ENCODE results near the gene ZNF385B.

The ZNF385B gene

DNA sequence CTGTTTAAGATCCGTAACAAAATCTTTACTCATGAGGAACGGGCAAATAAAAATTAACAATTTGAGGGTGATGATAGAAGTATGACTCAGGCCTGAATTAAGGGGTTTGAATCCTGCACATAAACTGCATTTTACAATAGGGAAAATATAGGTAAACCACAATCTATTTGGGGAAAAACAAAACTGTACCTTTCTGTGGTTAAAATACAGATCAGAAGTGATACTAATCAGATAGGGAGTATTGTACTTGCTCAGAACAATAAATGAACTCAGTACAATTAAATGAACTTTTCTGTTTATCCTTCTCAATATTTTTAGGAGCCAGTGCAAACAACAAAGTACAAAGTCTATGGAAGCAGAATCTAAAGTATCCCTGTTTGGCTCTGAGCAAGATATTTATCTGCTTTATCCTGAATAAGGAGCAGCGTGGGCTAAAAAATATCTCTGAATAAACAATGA, 287.3 kb downstream of the ZNF385B start:
- no peak for DNase-seq

DNA sequence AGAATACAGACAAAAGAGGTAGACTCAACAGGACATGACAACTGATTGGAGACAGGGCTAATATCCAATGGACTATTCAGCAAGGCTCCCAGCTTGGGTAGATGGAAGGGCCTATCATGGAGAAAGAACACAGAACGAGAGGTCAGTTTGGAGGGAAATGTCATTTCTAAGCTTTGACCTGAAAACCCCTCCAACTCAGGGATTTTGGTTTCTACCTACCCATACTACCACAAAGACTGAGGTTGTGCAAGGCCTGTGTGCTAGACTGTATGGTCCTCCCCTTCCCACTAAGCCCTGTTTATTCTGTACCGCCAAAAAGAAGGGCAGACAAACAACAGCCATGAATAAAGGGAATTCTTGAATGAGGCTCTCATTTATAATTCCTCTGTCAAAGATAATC, 288.9 kb downstream of the ZNF385B start:
- no peak for DNase-seq

DNA sequence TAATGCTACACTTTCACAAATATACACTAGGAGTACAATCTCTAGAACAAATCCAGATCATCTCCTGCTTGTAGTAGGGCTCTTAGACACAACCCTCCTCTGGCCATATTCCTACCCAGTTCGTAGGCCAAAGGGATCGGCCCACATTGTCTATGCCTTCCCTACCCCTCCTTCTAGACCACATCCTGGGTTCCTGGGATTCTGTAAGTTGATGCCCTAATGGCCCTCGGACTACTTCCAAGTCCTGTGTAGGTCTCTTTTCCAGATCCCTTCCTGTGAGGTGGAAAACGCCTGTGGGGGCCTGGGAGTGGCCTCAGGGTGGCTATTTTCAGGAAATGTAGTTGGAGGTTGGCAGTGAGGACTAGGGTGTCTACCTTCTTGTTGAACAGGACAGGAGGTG, 289.7 kb downstream of the ZNF385B start:
- no peak for DNase-seq

DNA sequence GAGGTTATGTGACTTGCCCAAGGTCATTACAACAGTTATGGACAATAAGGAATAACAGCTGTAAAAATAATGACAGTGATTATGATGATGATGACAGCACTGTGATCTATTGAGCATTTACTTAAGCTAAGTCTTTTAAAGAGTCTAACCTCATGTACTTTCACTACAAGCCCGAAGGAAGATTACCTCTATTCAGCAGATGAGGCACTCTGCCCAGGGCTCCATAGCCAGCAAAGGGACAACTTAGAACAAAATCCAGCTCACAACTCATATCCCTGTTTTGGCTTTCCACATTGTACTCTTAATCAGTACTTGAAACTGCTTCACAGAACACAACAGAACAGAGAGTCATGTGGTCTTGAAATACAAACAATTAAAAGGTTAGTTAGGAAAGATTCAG, 290.2 kb downstream of the ZNF385B start:
- no peak for DNase-seq

DNA sequence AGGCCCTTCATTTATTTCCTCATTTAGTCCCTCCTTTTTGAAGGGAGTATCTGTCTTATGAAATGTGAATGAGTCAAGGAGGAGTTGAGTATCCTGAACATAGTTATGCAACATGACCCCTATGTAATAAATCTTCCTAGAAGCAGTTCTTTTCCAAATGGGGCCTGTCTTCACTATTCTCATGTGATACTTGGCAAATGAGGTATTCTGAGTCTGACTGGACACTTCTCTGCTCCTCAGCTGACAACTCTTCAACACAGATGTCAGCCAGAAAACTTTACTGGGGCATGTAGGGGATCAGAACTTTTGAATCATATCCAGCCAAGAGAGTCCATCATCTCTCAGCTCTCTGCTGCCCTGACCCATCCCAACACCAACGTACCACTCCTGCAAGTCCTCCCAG, 291.6 kb downstream of the ZNF385B start:
- DNase-seq, result no peak

DNA sequence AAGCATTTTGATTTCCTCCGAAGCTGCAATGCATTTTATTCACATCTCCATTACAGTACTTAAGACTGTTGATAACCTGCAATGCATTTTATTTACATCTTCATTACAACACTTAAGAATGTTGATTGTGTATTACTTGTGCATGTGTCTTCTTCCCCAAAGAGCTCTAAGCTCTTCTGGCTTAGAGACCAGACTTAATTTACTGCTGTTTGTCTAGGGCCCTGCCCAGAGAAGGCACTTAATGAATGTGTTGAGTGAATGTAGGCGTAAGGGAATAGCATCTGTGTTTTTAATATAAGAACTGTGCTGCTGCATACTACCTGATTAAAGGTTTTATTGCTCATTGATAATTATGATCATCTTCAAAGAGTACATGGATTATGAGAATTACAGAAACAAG, 295.6 kb downstream of the ZNF385B start:
- no peak for DNase-seq

DNA sequence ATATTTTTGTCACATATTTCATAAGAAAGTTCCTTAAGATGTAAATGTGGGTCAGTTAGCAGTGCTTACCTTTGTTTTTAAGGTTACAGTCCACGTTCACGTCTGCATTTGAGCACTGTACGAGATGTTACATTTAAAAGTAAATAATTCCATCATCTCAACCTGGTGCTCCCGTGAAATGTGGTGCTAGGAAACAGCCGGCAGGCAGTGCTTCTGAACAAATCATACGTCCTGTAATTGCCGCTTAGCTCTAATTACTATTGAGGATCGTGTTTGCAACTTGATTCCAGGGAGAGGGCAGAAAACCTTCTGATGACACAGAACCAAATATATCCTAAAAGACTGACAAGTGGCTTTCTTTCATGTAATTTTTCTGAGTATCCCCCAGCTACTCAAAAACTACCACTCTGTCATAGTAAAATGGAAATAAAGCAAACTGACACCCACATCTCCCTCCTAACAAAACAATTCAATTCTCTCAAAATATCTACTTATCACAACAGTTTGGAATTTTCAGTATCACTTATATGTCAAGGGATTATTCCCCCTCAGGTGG, 299.0 kb downstream of the ZNF385B start:
- DNase-seq, result no peak

DNA sequence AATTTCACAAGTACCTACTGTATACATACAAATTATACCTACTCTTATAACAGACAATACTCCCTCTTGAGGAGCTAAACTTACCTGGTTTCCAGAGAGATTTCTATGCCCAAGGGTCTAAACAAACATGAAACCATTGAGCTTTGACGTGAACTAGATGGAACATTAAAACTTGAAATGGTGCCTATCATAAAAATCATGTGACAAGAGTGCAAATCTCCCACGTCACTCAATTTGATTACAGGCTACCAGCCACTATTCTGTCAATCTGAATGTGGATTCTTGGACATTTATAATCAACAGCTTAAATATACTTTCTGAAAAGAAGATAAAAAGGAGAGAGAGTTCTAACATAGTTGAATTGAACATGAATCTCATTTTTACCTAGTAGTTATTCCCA, 299.7 kb downstream of the ZNF385B start:
- no peak for DNase-seq

DNA sequence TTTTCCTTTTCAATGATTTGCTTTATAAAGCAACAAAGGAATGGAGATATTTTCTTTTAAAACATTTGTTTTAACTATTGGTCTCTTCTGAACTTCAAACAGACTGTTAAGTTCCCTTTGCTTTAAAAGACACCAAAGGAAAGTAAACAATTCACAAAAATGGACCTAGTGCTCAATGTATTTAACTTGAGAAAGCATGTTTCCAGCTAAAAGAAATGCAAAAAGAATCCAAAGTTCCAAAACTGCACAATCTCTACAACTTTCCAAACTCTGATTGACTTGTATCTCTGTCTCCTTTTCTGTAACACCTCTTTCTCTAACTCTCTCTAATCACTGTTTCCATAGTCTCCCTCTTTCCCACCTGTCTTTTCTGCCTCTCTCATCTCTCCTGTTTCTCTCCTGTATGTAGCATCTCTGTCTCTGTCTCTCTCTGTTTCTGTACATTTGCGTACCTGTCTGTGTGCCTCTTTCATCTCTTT, 301.1 kb downstream of the ZNF385B start:
- DNase-seq, result no peak

DNA sequence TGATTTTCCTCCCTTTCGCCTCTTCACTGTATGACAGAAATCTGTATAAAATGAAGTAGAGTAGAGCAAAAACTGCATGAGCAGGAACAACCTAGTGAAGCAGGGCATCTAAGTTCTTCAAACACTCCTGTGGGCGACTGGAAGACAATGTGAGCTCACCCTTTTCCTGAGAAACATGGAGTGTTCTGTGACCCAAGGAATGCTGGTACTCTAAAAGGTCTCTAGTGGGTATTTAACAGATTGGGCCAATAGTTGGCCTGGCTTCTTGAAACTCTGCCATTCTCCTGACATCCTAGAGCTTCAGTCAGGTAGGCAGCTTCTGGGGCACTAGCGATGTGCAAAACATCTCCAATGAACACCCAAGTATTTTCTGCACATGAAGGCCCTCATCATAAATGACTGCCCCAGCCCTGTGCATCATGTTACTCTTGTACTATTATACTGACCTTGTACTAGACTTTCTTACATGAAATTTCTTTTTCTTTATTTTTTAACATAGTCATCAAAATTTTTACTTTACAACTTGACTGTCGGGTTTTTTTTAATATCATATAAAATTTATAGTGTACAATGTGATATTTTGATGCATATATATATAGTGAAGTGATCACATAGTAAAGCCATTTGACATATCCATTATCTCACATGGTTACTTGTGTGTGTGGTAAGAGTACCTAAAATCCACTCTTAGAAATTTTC, 302.2 kb downstream of the ZNF385B start:
- DNase-seq, result no peak

DNA sequence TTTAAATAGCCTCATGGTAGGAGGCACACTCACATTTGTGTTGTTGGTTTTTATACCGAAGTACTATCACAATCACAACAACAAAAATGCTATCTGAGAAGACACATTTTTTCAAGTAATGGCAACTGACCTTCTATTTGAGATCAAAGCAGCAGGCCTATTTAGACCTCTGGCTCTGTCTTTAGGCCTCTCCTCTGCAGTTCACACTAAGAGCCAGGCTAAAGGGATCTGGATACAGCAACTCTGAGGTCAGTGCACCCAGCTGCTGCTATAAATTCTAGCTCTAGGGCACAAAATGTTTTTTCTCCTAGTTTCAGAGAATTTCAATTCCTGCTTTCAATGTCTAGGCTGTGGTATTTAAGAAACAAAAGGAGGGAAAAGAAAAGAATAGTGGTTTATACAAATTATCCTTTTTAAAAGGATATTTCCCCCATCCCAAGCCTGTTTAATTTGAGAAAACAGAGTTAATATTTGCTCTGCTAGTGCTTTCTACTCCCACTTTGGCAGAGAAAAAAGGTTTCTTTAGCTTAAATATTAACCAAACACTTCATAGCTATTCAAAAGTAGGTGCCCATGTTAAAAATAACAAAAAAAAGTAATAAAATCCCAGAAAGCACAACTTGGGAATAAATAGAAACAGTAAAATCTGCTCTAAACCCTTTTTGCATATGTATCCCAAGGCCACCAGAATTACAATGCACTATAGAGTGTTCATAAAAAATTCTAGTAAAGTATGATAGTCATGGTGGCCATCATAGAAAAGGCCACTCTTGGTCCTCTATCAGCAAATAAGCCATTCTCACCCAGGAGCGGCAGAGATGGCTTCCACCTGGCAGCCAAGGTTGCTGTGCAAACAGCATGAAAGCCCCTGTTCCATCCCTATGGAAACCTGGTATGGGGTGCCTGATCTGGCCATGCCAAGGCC, 303.1 kb downstream of the ZNF385B start:
- no peak for DNase-seq

DNA sequence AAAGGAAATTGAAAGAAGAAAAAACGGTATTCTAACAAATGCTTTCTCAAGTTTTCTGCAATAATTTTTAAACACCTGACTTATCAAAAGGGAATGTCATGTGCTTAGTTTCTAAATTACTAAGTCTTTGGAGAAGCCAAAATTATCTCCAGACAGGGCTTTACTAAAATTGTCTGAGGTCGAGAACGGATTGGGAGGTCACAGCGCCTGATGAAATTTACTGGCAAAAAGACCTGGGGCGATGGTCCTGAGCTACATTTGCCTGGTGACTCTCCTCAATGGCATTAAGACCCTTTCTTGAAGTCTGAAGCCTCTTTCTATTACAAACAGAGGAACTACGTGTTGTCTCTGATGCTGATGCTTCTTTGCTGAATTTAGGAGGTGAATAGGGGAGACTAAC, 305.0 kb downstream of the ZNF385B start:
- DNase-seq, result no peak

DNA sequence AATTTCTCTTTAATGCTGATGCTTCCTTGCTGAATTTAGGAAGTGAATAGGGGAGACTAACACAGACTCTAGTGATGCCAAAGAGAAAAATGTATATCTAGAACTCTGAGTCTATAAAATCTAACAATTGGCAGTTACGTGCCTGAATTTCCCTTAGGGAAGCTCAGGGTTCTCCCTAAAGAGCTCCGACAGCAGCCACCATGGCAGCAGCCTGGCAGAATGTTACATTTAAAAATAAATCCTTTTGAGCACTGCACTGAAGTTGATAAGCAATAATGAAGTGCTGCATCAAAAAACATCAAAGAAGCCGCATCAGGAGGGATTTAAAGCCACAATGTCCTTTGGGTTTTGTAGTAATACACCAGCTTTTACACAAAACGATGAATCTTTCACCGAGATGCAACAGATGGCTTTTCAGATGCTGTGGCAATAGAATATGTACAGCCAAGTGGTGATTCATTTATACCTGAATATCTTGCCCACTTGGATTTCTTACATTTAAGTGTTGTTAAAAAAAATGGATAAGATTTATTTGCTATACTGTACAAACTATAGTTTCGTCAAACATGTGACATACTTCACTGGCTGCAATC, 305.6 kb downstream of the ZNF385B start:
- no peak for DNase-seq

DNA sequence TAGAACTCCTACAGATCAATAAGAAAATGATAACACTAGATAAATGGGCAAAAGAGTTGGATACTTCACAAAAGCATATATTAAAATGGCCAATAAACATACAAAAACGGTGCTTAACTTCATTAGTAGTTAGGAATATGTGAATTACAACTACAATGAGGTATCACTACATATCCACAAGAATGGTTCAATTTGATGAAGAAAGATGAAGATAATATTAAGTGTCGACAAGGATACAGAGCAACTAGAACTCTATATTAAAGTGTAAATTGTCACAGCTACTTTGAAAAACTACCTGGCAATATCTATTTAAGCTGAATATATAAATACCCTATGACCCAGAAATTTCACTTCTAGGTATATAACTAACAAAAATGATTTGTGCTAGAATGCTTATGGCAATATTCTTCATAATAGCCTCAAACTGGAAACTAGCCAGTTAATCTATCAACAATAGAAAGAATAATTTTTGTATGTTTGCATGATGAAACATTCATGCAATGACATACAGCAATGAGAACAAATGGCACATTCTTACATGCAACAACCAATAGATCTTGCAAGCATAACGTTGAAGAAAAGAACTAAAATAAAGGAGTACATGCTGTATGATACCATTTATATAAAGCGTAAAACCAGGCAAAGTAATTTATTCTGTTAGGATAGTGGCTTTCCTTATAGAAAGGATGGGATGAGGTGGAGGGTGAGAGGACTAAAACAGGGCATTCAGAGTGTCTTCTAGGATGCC, 306.6 kb downstream of the ZNF385B start:
- DNase-seq, result no peak

DNA sequence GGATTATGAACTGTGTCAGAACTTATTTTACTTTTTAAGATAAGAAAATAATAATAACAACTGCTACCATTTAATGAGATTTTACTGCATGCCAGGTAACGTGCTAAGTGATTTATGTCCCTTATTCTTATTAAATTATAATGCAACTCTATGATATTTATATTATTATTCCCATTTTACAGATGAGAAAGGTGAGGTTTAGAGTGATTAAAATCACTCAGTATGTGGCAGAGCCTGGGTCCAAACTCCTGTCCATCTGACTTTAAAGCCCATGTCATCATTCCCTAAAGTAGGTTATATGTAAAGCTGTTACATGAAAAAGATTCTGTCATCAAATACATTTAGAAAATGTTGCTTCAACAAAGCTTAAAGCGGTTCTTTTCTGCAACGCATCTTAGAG, 308.0 kb downstream of the ZNF385B start:
- no peak for DNase-seq

DNA sequence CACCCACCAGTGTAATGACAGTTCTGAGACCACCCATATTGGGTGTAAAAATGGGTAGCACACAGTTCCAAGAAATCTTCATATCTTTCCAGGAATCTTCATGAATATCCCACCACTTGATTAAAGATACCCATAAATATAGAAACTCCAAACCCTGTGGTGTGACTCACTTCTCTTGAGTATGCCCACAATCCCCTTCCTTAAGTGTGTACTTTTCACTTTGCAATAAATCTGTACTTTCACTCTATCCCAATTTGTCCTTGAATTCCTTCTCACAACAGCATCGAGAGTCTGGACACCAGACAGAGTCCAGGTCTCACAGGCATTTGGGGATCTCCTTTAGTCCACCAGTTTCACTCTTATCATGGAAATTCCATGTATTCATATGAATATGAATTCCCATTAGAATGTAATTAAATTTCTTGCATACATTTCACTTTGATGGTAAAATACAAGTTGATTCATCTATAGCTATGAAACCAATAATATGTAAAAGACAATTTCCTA, 309.8 kb downstream of the ZNF385B start:
- no peak for DNase-seq

DNA sequence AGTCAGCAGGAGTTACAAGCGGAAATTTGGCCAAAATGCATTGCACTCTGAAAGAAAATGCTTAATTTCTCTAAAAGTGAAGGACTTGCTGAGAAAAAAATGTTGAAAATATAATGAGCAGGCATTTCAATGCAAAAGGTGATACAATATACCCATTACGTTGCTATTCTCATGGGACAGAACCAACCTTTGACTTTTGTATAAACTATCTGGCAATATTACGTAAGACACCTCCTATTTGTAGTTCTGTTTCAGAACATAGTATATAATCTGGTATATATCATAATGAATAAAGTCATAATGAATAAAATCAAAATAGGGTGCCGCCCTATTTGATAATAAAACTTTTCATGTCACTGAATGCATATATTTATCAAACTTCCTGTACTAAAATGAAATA, 310.6 kb downstream of the ZNF385B start:
- DNase-seq, result no peak

DNA sequence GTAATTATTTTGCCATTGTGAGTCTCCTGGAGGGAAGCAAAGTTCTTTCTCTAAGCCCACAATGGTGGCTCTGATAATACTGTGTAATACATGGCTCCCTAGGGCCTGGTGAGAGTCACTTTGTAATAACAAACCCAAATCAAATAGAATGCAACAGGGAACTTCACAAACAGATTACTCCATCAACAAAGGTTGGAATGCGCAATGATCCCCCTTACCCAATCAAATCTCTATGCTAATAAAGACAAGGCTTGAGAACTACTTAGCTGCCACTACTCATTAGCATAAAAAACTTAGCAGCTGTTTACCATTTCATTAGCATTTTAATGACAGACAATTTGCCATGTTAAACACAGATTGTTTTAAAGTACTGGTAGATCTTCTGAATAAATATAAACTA, 311.2 kb downstream of the ZNF385B start:
- DNase-seq, result no peak

DNA sequence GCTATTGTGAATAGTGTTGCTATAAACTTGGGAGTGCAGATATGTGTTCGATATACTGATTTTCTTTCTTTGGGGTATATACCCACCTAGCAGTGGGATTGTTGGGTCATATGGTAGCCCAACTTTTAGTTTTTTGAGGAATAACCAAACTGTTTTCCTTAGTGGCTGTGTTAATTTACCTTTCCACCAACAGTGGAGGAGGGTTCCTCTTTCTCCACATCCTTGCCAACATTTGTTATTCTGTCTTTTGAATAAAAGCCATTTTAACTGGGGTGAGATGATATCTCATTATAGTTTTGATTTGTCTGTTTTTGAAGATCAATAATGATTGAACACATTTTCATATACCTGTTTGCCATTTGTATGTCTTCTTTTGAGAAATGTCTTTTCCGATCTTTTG, 314.8 kb downstream of the ZNF385B start:
- DNase-seq, result no peak

DNA sequence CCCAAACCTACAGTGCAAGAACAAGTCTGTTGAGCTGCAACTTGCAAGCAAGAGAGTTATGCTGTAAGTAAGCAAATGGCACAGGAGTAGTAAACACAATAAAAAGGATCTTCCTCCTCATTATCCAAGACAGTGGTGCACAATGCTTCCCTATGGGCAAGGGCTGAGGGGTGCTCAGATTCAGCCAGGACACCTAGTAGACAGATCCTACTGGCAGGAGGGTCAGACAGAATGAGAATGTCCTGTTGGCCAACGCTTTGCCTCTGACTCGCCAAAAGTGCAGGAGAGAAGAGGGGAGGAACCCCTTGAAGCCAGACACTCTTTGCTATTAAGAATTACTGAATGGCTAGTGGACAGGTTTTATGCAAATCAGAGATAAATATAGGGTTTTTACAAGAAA, 316.4 kb downstream of the ZNF385B start:
- no peak for DNase-seq

DNA sequence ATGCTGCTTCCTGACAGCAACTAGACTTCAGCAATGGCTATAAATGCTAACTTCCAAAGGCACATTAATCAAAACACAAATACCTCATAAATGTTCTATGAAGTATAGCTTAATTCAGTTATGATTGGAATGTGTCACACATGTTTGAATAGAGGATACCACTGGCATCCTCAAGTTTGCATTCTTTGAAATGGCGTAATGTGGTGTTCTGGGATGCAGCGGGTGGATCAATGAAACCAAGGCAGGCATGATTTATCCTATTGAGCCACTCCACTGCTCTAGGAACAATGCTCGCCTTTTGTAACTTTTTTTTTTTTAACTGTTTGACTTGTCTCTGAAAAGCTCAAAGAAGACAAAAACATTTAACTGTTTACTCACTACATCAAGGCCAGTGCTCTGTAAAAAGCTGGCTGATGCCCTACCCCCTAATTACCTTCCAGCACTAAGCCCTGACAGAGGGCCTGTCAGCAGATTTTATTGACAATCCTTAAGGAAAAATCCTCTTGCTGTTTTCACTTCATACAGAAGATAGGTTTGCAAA, 318.0 kb downstream of the ZNF385B start:
- no peak for DNase-seq

DNA sequence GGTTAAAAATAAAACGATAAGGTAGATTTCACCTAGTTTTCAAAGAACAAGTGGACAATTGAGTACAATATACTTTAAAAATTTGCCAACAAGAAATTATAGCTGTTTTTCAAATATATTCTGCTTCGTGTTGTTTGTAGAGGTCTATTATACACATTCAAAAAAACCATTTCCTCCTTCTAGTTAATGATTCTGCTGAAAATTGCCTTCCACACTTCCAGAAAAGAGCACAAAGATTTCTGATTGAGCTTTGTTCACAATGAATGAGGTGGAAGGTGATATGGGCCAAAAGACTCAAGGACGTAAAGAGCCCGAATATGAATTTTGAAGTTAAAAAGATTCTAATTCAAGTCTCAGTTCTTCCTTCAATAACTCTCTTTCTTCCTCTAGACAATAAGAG, 319.8 kb downstream of the ZNF385B start:
- no peak for DNase-seq

All from midbrain (tissue), 1 donor.